ENCODE results near the gene C19orf38.
A peak's percentile ranks its signal among the peaks of the same experiment; 100 is the strongest.

The C19orf38 gene

GRCh38 chr19:10848230-10848856 lies at the start of gene C19orf38:
C19orf38 (plus strand) TSS chr19:10848415; CDS start chr19:10848509, 94 bp downstream.
- no peak for DNase-seq

- DNase-seq: no peak
These were observed 47.7 kb upstream of the C19orf38 start for GRCh38 chr19:10800488-10800887.

GRCh38 chr19:10802479-10802878 lies 45.7 kb upstream of the C19orf38 start:
- no peak for DNase-seq

GRCh38 chr19:10803252-10803651 lies 45.0 kb upstream of the C19orf38 start:
- DNase-seq: no peak

- no peak for DNase-seq
These were observed 43.0 kb upstream of the C19orf38 start for GRCh38 chr19:10805065-10805757.

GRCh38 chr19:10805758-10806247 lies 42.4 kb upstream of the C19orf38 start:
- DNase-seq: no peak

- peak; percentile 52 for DNase-seq
These were observed 39.1 kb upstream of the C19orf38 start for GRCh38 chr19:10808937-10809649.

- no peak for DNase-seq
These were observed 38.4 kb upstream of the C19orf38 start for GRCh38 chr19:10809651-10810285.

- no peak for DNase-seq
These were observed 36.7 kb upstream of the C19orf38 start for GRCh38 chr19:10811391-10812111.

GRCh38 chr19:10812196-10812595 lies 36.0 kb upstream of the C19orf38 start:
- no peak for DNase-seq

- peak; percentile 96 for DNase-seq
These were observed 35.3 kb upstream of the C19orf38 start for GRCh38 chr19:10812902-10813404.

GRCh38 chr19:10815007-10815536 lies 33.1 kb upstream of the C19orf38 start:
- DNase-seq: no peak

GRCh38 chr19:10815969-10816644 lies 32.1 kb upstream of the C19orf38 start:
- peak; percentile 60 for DNase-seq

GRCh38 chr19:10816691-10817090 lies 31.5 kb upstream of the C19orf38 start:
- DNase-seq: no peak

GRCh38 chr19:10817291-10818038 lies 30.8 kb upstream of the C19orf38 start:
- peak; percentile 99 for DNase-seq

- DNase-seq: no peak
These were observed 29.7 kb upstream of the C19orf38 start for GRCh38 chr19:10818301-10819123.

- DNase-seq: no peak
These were observed 28.8 kb upstream of the C19orf38 start for GRCh38 chr19:10819124-10820060.

GRCh38 chr19:10820173-10820572 lies 28.0 kb upstream of the C19orf38 start:
- no peak for DNase-seq

- DNase-seq: no peak
These were observed 24.5 kb upstream of the C19orf38 start for GRCh38 chr19:10823690-10824089.
